Panc1 (cell line): ENCODE data around the gene SPTLC2. TPM values are rescaled to one million over a fixed set of nuclear protein-coding genes. Genes with fewer than 3 reads are reported as not detected.

Experiments used
- ATAC-seq: fragments of 200-7000 bp; cut with Tn5 transposase; 2 replicates; pipeline ENCODE4 v1.9.1; 2020; ENCODE audit warnings: mild to moderate bottlenecking, moderate library complexity
- BruUV-seq: library from RNA; stranded (reverse); fragments of 400-500 nt; replicated peaks from 2 replicates; lab custom pipeline; 2021; lab: Mats Ljungman, UMichigan
- CTCF ChIA-PET: fragments of 300-600 bp; sonication (Branson Sonifier 250); formaldehyde crosslinking; loops from one replicate; lab custom pipeline; 2022; ENCODE audit warnings: antibody characterized with exemption; lab: Charles Lee
- POLR2A ChIA-PET: fragments of 300-600 bp; sonication (Branson Sonifier 250); formaldehyde crosslinking; loops from one replicate; lab custom pipeline; 2022; ENCODE audit warnings: antibody characterized with exemption; lab: Charles Lee
- DNase-seq: peaks from one replicate; pipeline ENCODE4 v3.0.0-alpha.2; 2010; ENCODE audit warnings: low read depth, low spot score
- H3K27ac ChIP-seq: 2 replicates; pipeline ENCODE4 v1.5.1; 2011; ENCODE audit warnings: mild to moderate bottlenecking, low read length, inconsistent platforms
- H3K27me3 ChIP-seq: fragments of 200-500 bp; sonication (Bioruptor generic); 2 replicates; pipeline ENCODE4 v1.6.0; 2014; ENCODE audit warnings: low read length, inconsistent platforms; ENCODE audit not compliant: control insufficient read depth, insufficient read depth
- H3K36me3 ChIP-seq: fragments of 200-500 bp; sonication (Bioruptor generic); 2 replicates; pipeline ENCODE4 v1.5.1; 2014; ENCODE audit warnings: inconsistent platforms, mild to moderate bottlenecking, low read length, moderate library complexity; ENCODE audit not compliant: control insufficient read depth, insufficient read depth
- H3K4me1 ChIP-seq: 2 replicates; pipeline ENCODE4 v1.5.1; 2011; ENCODE audit warnings: inconsistent platforms, mild to moderate bottlenecking, low read length, moderate library complexity; ENCODE audit not compliant: control insufficient read depth, insufficient read depth
- H3K4me3 ChIP-seq, 2 experiments: 2 replicates each; pipeline ENCODE4 v1.5.1; 2011 to 2012; ENCODE audit warnings: low read depth in 2 of 2, low read length in 2 of 2, mild to moderate bottlenecking in 2 of 2, inconsistent platforms in 1 of 2, moderate library complexity in 1 of 2
- H3K9me3 ChIP-seq: fragments of 200-500 bp; sonication (Bioruptor generic); 2 replicates; pipeline ENCODE4 v1.5.1; 2014; ENCODE audit warnings: low read depth, mild to moderate bottlenecking, inconsistent platforms, low read length, moderate library complexity; ENCODE audit not compliant: control insufficient read depth, insufficient read depth
- CTCF ChIP-seq: fragments of 450-650 bp; IDR thresholded peaks from 2 replicates; pipeline ENCODE4 v1.5.1; 2017; ENCODE audit warnings: mild to moderate bottlenecking
- POLR2AphosphoS5 ChIP-seq: IDR thresholded peaks from 2 replicates; pipeline ENCODE4 v1.6.1; 2012; ENCODE audit warnings: mild to moderate bottlenecking, low read depth, low read length, moderate library complexity
- REST ChIP-seq, 2 experiments: IDR thresholded peaks; 2 replicates each; pipeline ENCODE4 v1.6.1; 2011 to 2012; ENCODE audit warnings: low read depth in 2 of 2, control low read depth in 1 of 2, low read length in 1 of 2, mild to moderate bottlenecking in 1 of 2, moderate library complexity in 1 of 2; ENCODE audit not compliant: insufficient read depth in 1 of 2
- SIN3A ChIP-seq: IDR thresholded peaks from 2 replicates; pipeline ENCODE4 v1.6.1; 2012; ENCODE audit warnings: low read depth, mild to moderate bottlenecking, low read length, moderate library complexity, borderline replicate concordance; ENCODE audit not compliant: insufficient read depth
- TCF7L2 ChIP-seq: IDR thresholded peaks from 2 replicates; pipeline ENCODE4 v1.6.1; 2011; ENCODE audit warnings: mild to moderate bottlenecking, low read depth, low read length, inconsistent platforms
- in situ Hi-C: cut with HindIII; loops from 2 replicates; pipeline ENCODE4 v1.10.0; 2016; ENCODE audit warnings: low sequenced_read_pairs, low pct_unique_long_range_greater_than_20kb
- intact Hi-C: fragments of 100-400 bp; cut with micrococcal nuclease; formaldehyde crosslinking; loops from one replicate; pipeline ENCODE4 v1.10.0; 2022; ENCODE audit not compliant: unreplicated experiment
- total RNA-seq: library from RNA; stranded (reverse); gene quantifications from one replicate; pipeline ENCODE4 v1.2.1, GENCODE V29; 2021; ENCODE audit not compliant: unreplicated experiment

SPTLC2 gene
- total RNA-seq, 1 experiment from 2014 or later = 21.0 TPM

- ATAC-seq = no peak
- intact Hi-C loops = no loop called here
- CTCF ChIA-PET = no interaction called here
Measured at GRCh38 chr14:77657280-77657679, 40.8 kb upstream of the SPTLC2 start.

GRCh38 chr14:77654001-77654441, 37.6 kb upstream of the SPTLC2 start:
- no peak for TF ChIP-seq SIN3A
- TF ChIP-seq POLR2AphosphoS5 = no peak
- no peak for TF ChIP-seq REST (IDR thresholded peaks at IDR 0.05; ENCODE audit: insufficient read depth in 1 of 2, low read depth in 2 of 2, low read length in 1 of 2)
- no peak for TF ChIP-seq TCF7L2
- TF ChIP-seq CTCF = no peak
- Histone ChIP-seq H3K4me1 (no peaks in the 10 kb centered on the region), H3K4me3 (no peak overlapping the region), H3K27me3 (no peaks in the 10 kb centered on the region), H3K9me3 (no peaks in the 10 kb centered on the region), H3K27ac (no peak overlapping the region), H3K36me3 (no peaks in the 10 kb centered on the region)
- intact Hi-C loops = no loop called here
- no TSS peak for BruUV-seq
- ChIA-PET CTCF (no interaction called here), POLR2A (interaction anchor here (0.6 kb wide), 1 partner anchor 22 kb away, joined by 3 read pairs; no protein-coding TSS in a partner anchor)
- no peak for DNase-seq
- no peak for ATAC-seq
- in situ Hi-C loops = no loop called here

More at GRCh38 chr14:77657280-77657679, 40.8 kb upstream of the SPTLC2 start:
- H3K27me3 ChIP-seq = no peaks in the 10 kb centered on the region
- H3K27ac ChIP-seq = no peak overlapping the region
- no peaks in the 10 kb centered on the region for H3K36me3 ChIP-seq
- no peak for DNase-seq
- no peak overlapping the region for H3K4me3 ChIP-seq
- no peaks in the 10 kb centered on the region for H3K4me1 ChIP-seq
- no TSS peak for BruUV-seq
- POLR2A ChIA-PET = no interaction called here
- TF ChIP-seq POLR2AphosphoS5 = no peak
- no peak for TF ChIP-seq TCF7L2
- in situ Hi-C loops = no loop called here
- no peaks in the 10 kb centered on the region for H3K9me3 ChIP-seq

GRCh38 chr14:77649326-77649725, 32.9 kb upstream of the SPTLC2 start:
- intact Hi-C loops (no loop called here), in situ Hi-C loops (no loop called here)
- H3K27ac ChIP-seq = no peak overlapping the region
- H3K36me3 ChIP-seq = no peaks in the 10 kb centered on the region
- no TSS peak for BruUV-seq
- H3K4me3 ChIP-seq = no peak overlapping the region
- H3K9me3 ChIP-seq = no peaks in the 10 kb centered on the region
- DNase-seq = no peak
- POLR2A ChIA-PET = no interaction called here
- H3K4me1 ChIP-seq = no peaks in the 10 kb centered on the region
- CTCF ChIA-PET = no interaction called here
- TF ChIP-seq REST (IDR thresholded peaks at IDR 0.05; ENCODE audit: insufficient read depth in 1 of 2, low read depth in 2 of 2, low read length in 1 of 2) = no peak
- H3K27me3 ChIP-seq = no peaks in the 10 kb centered on the region
- no peak for ATAC-seq
